Ascending aorta (tissue), 2 donors: ENCODE data around the gene ZNF784. TPM values are rescaled to one million over a fixed set of nuclear protein-coding genes. Genes with fewer than 3 reads are reported as not detected.

Experiments
- DNase-seq, 2 donors: peaks; one replicate each; pipeline ENCODE4 v3.0.0-alpha.2; 2019; ENCODE audit warnings: low spot score in 2 of 2
- H3K27ac ChIP-seq, 2 donors: fragments of 200-600 bp; sonication (generic); one replicate each; pipeline ENCODE4 v1.5.1; 2016 to 2017; ENCODE audit warnings: mild to moderate bottlenecking in 1 of 2
- H3K27me3 ChIP-seq: fragments of 200-600 bp; sonication (generic); one replicate; pipeline ENCODE4 v1.5.1; 2017
- H3K36me3 ChIP-seq, 2 donors: fragments of 200-600 bp; sonication (generic); one replicate each; pipeline ENCODE4 v1.5.1; 2016
- H3K4me1 ChIP-seq, 2 donors: fragments of 200-600 bp; sonication (generic); one replicate each; pipeline ENCODE4 v1.5.1; 2016 to 2017; ENCODE audit warnings: mild to moderate bottlenecking in 1 of 2
- H3K4me3 ChIP-seq, 2 donors: fragments of 200-600 bp; sonication (generic); one replicate each; pipeline ENCODE4 v1.5.1; 2016 to 2017; ENCODE audit warnings: mild to moderate bottlenecking in 1 of 2
- H3K9me3 ChIP-seq, 2 donors: fragments of 200-600 bp; sonication (generic); one replicate each; pipeline ENCODE4 v1.5.1; 2016
- CTCF ChIP-seq, 3 experiments: fragments of 200-600 bp in 2 of 3; fragments of 450-650 bp in 1 of 3; sonication (generic) in 2 of 3; IDR thresholded peaks; one replicate each; pipeline ENCODE4 v1.5.1; 2016 to 2019; ENCODE audit warnings: antibody characterized with exemption in 3 of 3, mild to moderate bottlenecking in 1 of 3, moderate library complexity in 1 of 3
- intact Hi-C: fragments of 100-400 bp; cut with DNase I; formaldehyde crosslinking; loops from one replicate; pipeline ENCODE4 v1.15.1; 2023
- total RNA-seq: library from RNA; depleted of rRNA; stranded (reverse); fragments of >200 nt; gene quantifications from one replicate; pipeline ENCODE4 v1.1.0, GENCODE V29; 2016

Gene ZNF784
- total RNA-seq, 1 donor from 2014 or later: 14.7 TPM

- no peak for TF ChIP-seq CTCF (IDR thresholded peaks at IDR 0.05)
- Histone ChIP-seq H3K4me3 (no peak overlapping the region), H3K4me1 (peaks cover 0 to 5% of the 10 kb centered on the region in 2 donors), H3K36me3 (peaks cover 12 to 26% of the 10 kb centered on the region in 2 donors), H3K27ac (no peak overlapping the region), H3K27me3 (no peaks in the 10 kb centered on the region), H3K9me3 (no peaks in the 10 kb centered on the region)
- intact Hi-C loops: loop anchor here (5.0 kb wide), 1 partner anchor 159 kb away; the partner anchor contains the start of genes C19orf85 and ISOC2
- no peak for DNase-seq
These were observed 2.6 kb downstream of the ZNF784 start for GRCh38 chr19:55621673-55622231.

GRCh38 chr19:55621205-55621672 lies 3.1 kb downstream of the ZNF784 start:
- intact Hi-C loops: loop anchor here (5.0 kb wide), 1 partner anchor 159 kb away; the partner anchor contains the start of genes C19orf85 and ISOC2
- no peak for TF ChIP-seq CTCF (IDR thresholded peaks at IDR 0.05)
- Histone ChIP-seq H3K4me1 (peaks cover 0 to 5% of the 10 kb centered on the region in 2 donors), H3K27ac (no peak overlapping the region), H3K27me3 (no peaks in the 10 kb centered on the region), H3K9me3 (no peaks in the 10 kb centered on the region), H3K4me3 (no peak overlapping the region), H3K36me3 (peaks cover 16 to 31% of the 10 kb centered on the region in 2 donors)
- no peak for DNase-seq

GRCh38 chr19:55620410-55621204 lies 3.8 kb downstream of the ZNF784 start:
- H3K4me1 ChIP-seq: peaks cover 0 to 5% of the 10 kb centered on the region in 2 donors
- DNase-seq: no peak
- H3K36me3 ChIP-seq: peaks cover 22 to 35% of the 10 kb centered on the region in 2 donors
- H3K9me3 ChIP-seq: no peaks in the 10 kb centered on the region
- intact Hi-C loops: loop anchor here (5.0 kb wide), 1 partner anchor 158 kb away; the partner anchor contains the start of genes C19orf85 and ISOC2
- H3K4me3 ChIP-seq: no peak overlapping the region
- TF ChIP-seq CTCF (IDR thresholded peaks at IDR 0.05): no peak
- no peak overlapping the region for H3K27ac ChIP-seq
- no peaks in the 10 kb centered on the region for H3K27me3 ChIP-seq

- no peak for DNase-seq
- H3K4me3 ChIP-seq: no peak overlapping the region
- intact Hi-C loops: no loop called here
- no peaks in the 10 kb centered on the region for H3K27me3 ChIP-seq
- no peaks in the 10 kb centered on the region for H3K9me3 ChIP-seq
- TF ChIP-seq CTCF (IDR thresholded peaks at IDR 0.05): no peak
- H3K27ac ChIP-seq: no peak overlapping the region
- H3K36me3 ChIP-seq: peaks cover 31 to 44% of the 10 kb centered on the region in 2 donors
- H3K4me1 ChIP-seq: no peaks in the 10 kb centered on the region
These were observed 5.1 kb downstream of the ZNF784 start for GRCh38 chr19:55619286-55619685.

GRCh38 chr19:55618426-55618825 lies 5.9 kb downstream of the ZNF784 start:
- intact Hi-C loops: no loop called here
- no peak overlapping the region for H3K4me3 ChIP-seq
- no peaks in the 10 kb centered on the region for H3K27me3 ChIP-seq
- no peaks in the 10 kb centered on the region for H3K9me3 ChIP-seq
- no peak for TF ChIP-seq CTCF (IDR thresholded peaks at IDR 0.05)
- no peaks in the 10 kb centered on the region for H3K4me1 ChIP-seq
- no peak for DNase-seq
- H3K36me3 ChIP-seq: peaks cover 34 to 48% of the 10 kb centered on the region in 2 donors
- H3K27ac ChIP-seq: no peak overlapping the region
